Measurements from ENCODE around the gene CEP162.

DNA sequence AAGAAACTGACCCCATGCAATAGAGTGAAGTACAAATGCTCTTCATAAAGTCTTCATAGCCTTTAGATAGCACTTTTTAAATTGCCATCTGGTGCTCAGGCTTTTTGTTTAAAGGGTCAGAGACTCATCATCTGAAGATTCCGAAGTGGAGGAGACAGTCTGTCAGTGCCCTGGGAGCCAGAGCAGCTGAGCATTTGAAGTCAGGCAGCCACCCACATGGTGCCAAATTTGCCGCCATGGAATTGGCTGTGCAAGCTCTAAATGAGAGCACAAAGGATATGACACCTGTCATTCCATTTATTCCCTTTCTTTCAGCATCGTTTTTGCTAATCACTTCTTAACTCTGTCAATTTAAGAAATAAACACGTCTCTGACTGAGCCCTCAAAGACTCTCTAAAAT, 32.8 kb upstream of the CEP162 start:
- TF ChIP-seq, protein P1, sequence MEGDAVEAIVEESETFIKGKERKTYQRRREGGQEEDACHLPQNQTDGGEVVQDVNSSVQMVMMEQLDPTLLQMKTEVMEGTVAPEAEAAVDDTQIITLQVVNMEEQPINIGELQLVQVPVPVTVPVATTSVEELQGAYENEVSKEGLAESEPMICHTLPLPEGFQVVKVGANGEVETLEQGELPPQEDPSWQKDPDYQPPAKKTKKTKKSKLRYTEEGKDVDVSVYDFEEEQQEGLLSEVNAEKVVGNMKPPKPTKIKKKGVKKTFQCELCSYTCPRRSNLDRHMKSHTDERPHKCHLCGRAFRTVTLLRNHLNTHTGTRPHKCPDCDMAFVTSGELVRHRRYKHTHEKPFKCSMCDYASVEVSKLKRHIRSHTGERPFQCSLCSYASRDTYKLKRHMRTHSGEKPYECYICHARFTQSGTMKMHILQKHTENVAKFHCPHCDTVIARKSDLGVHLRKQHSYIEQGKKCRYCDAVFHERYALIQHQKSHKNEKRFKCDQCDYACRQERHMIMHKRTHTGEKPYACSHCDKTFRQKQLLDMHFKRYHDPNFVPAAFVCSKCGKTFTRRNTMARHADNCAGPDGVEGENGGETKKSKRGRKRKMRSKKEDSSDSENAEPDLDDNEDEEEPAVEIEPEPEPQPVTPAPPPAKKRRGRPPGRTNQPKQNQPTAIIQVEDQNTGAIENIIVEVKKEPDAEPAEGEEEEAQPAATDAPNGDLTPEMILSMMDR (IDR thresholded peaks at IDR 0.05; ENCODE audit: low read length): no peak
- no peak for TF ChIP-seq EZH2phosphoT487 (IDR thresholded peaks at IDR 0.05; ENCODE audit: low read length)

Data from MM.1S (cell line).